Right kidney (tissue), 1 donor: ENCODE measurements around the gene BCAS3.

Source experiments
- DNase-seq: peaks from one replicate; pipeline ENCODE4 v3.0.0-alpha.2; 2016

BCAS3 gene

DNA sequence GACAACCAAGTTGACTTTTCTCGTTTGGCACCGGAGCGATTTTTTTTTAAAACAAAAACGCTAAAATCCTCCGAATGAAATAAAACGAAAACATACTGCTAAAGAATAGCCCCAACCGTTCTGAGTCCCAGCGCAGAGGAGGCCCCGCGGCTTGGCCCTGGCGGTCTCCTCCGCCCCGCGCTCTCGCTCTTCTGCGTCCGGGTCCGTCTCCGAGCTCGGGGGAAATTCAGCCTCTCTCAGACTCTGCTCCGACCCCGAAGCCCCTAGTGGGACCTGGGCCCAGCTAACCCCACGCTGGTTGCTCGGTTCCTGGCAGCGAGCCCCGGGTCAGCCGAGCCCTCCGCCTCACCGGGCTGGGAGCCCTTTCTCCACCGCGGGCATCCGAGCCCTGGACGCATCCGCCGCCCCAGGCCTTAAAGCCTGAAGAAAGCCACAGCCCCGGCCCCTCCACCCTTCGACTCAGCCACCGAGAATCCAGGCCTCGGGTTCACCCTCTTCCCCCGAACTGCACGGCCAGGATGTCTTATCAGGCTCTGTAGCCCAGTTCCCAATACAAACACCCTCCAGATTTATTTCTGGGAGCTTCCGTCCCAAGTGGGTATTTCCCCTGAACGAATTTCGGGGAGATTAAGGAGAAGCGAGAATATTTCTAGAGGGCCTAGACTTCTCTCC is 723.2 kb downstream of the BCAS3 start:
- DNase-seq = peak; percentile 78

- peak; percentile 64 for DNase-seq
Measured at GRCh38 chr17:61401389-61402072, 723.9 kb downstream of the BCAS3 start.

DNA sequence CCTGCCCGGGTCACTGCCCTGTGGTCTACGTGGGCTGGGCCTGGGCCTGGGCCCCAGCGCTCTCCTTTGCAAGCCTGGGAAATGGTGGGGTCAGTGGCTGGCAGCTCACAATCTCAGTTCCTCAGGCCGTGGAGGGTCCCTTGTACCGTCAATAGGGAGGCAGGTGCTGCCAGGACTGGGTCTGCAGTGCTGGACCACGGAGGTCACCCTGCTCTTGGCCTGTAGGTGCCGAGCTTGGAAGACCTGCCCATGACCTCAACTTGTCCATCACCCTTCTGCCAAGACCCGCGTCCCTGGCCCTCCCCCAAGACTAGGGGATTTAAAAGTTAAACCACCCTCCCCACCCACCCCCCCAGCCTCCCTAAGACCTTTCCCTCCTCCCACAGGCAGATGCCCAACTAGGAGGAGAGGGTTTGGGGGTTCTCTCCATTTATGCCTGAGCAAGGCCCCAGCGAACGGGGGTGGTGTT is 724.5 kb downstream of the BCAS3 start:
- DNase-seq = no peak

GRCh38 chr17:61402978-61403800 is 725.5 kb downstream of the BCAS3 start:
- DNase-seq = peak; percentile 84

- peak; percentile 69 for DNase-seq
Measured at GRCh38 chr17:61403801-61404662, 726.4 kb downstream of the BCAS3 start.

GRCh38 chr17:61404663-61404912 is 726.9 kb downstream of the BCAS3 start:
- DNase-seq = no peak

DNA sequence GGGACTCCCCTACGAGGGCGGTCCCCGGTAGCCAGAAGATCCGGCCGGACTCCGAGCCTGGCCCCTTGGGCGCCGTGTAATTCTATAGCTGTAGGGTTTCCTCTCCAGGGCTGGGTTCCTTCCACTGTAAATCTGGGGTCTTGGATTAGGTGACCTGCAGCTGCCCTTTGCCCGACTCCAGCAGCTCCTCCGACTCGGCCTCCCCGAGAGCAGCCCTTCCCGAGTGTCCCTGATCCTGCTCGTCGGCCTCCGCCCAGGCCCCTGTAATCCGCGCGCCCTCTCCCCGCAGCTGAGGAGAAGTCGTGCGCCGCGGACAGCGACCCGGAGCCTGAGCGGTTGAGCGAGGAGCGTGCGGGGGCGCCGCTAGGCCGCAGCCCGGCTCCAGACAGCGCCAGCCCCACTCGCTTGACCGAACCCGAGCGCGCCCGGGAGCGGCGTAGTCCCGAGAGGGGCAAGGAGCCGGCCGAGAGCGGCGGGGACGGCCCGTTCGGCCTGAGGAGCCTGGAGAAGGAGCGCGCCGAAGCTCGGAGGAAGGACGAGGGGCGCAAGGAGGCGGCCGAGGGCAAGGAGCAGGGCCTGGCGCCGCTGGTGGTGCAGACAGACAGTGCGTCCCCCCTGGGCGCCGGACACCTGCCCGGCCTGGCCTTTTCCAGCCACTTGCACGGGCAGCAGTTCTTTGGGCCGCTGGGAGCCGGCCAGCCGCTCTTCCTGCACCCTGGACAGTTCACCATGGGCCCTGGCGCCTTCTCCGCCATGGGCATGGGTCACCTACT is 727.4 kb downstream of the BCAS3 start:
- peak; percentile 75 for DNase-seq

DNA sequence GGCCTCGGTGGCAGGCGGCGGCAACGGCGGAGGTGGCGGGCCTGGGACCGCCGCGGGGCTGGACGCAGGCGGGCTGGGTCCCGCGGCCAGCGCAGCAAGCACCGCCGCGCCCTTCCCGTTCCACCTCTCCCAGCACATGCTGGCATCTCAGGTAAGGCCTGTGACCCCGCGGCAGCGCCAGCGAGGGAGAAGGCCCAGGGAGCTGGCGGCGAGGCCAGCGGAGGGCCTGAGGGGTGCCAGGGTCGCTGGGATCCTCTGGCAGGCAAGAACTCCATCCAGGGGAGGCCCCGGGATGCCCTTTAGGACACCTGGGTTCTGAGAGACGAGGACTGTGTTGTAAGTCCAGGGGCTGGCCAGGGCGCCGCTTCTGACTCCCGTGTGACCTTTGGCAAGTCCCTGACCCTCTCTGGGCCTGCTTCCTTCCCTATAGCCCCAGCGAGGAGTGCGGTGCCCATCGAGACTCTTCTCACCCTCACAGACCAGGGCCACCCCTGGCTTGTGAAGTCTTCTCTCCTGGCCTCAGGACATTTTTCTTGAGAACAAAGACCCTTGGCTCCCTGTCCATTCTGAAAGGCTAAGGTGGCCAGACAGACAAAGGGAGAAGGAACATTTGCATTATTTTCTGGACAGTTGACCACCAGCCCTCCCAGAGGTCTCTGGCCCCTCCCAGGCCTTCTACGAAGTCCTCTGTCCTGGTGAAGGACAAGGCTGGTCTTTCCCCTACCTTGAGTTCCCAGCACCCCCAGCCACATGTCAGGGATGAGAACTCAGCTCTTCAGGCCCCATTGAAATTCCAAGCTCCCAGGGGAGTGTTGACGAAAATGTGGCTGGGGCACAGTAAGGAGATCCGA is 728.3 kb downstream of the BCAS3 start:
- peak; percentile 21 for DNase-seq

GRCh38 chr17:61406537-61406845 is 728.8 kb downstream of the BCAS3 start:
- no peak for DNase-seq

DNA sequence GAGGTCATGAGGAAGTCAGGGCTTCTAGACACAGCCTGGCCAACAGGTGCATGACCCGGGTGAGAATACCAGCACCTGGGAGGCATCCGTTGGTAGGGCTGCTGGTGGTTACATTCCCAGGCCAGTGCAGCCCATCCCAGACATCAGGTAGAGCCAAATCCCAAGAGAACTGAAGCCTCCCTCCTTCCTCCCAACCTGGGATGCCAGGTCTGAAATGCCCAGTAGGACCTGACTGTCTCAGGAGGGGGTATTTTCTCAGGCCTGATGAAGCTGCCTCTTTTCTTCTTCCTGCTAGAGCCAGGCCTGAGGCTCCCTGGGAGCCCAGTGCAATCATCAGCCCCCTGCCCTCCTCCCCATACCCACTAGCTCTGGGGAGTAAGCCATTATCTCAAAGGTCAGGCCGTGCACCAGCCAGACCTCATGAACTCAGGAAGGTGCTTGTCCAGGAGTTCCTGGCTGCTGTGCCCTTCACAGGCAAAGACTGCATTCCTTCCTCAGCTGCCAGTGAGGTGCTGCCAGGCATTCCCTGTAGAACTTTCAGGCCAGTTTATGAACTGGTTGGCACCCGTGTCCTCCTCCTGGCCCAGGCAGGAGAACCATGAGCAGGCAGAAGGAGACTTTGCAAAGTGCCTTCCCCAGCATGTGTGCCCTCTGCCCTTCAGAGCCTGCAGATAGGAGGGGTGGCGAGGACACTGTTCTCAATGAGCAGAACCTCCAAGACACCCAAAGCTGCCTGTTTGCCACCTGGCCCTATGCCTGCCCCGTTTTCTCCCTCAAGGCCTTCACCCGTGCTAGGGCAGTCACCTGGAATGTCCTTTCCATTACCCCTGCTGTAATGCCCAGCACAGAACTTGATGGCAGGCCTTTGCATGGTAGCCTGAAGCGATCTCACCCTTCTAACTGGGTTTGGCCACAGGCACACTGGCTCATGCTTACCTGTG is 729.6 kb downstream of the BCAS3 start:
- peak; percentile 37 for DNase-seq

DNA sequence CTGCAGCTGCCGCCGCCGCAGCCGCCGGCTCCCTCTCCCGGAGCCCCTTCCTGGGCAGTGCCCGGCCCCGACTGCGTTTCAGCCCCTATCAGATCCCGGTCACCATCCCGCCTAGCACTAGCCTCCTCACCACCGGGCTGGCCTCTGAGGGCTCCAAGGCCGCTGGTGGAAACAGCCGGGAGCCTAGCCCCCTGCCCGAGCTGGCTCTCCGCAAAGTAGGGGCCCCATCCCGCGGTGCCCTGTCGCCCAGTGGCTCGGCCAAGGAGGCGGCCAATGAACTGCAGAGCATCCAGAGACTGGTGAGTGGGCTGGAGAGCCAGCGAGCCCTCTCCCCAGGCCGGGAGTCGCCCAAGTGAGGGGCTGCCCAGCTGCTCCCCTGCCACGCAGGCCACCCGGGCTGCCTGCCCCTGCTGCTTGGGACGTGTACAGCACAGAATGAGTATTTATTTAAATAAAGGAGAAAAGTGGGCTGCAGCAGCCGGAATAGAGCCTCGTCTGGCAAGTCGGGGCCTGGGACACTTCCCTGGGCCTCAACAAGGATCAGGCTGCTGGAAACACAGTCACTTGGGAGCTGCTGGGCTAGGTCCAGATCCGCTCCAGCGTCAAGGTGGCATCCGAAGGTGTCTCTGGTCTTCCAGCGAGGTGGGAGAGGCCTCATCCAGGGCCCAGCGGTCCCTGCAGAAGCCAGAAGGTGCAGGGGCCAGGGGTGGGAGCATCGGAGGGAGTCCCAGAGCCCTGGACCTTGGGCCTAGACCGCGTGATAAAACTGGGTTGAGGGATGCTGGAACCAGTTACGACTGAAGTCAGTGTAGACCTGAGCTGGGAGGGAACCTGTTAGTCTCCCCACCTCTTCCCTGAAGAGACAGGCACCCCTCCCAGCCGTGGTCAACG is 730.7 kb downstream of the BCAS3 start:
- peak; percentile 65 for DNase-seq

- DNase-seq = peak; percentile 65
Measured at GRCh38 chr17:61409301-61410112, 731.9 kb downstream of the BCAS3 start.

- DNase-seq = peak; percentile 85
Measured at GRCh38 chr17:61410141-61411010, 732.7 kb downstream of the BCAS3 start.

DNA sequence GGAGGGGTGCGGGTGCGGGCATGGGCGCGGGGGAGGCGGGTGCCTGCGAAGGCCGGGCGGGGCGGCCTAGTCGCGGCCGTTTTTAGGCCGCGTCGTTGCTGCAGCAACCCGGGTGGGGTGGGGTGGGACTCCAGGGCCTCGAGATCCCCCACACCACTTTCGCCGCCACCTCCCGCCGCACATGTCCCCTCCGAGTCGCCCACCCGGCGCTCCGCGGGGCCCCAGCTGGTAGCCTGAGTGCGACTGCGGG is 733.3 kb downstream of the BCAS3 start:
- DNase-seq = no peak

DNA sequence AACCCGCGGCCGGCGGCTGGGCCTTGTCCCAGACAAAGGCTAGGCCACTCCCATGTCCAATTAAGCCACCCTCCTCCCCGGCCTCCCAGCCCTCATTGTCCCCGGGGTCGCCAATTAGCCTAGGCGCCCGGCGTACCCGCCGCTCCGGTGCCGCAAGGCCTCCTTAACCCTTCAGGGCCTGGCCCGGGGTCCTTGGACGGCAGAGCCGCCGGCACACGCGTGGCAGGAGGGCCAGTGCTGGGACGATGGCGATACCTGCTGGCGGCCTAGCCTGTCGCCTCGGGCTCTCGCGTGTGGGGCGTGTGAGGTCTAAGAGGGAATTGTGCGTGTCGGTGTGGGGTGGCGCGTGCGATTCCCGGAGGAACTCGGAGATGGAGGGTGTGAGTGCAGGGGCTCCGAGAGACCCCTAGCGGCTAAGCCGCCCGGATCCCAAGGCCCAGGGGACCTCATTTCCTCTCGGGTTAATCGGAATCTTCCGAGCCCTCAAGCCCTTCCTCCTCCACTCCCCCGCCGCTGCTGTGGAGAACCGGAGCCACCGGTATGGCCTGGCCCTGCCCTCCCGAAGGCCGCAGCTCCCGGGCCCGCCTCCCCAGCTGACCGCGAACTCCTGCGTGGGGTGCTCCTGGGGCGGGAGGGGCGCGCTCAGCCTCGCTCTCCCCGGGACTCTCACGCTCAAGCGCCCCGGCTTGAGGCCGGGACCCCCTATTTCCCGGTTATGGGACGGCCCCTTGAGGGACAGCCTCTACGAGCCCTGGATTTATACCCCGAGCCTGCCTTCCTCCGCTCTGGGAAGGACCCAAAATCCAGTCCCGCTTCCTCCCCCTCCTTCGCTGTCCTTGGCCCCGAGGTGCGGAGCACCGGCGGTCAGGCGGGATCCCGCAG is 733.9 kb downstream of the BCAS3 start:
- DNase-seq = peak; percentile 91
